ENCODE data around the gene NR1H2. TPM values are rescaled to one million over a fixed set of nuclear protein-coding genes. Genes with fewer than 3 reads are reported as not detected.

Gene NR1H2
- total RNA-seq, 4 donors from 2014 or later, result 45.3 to 115 (median 61.4) TPM

DNA sequence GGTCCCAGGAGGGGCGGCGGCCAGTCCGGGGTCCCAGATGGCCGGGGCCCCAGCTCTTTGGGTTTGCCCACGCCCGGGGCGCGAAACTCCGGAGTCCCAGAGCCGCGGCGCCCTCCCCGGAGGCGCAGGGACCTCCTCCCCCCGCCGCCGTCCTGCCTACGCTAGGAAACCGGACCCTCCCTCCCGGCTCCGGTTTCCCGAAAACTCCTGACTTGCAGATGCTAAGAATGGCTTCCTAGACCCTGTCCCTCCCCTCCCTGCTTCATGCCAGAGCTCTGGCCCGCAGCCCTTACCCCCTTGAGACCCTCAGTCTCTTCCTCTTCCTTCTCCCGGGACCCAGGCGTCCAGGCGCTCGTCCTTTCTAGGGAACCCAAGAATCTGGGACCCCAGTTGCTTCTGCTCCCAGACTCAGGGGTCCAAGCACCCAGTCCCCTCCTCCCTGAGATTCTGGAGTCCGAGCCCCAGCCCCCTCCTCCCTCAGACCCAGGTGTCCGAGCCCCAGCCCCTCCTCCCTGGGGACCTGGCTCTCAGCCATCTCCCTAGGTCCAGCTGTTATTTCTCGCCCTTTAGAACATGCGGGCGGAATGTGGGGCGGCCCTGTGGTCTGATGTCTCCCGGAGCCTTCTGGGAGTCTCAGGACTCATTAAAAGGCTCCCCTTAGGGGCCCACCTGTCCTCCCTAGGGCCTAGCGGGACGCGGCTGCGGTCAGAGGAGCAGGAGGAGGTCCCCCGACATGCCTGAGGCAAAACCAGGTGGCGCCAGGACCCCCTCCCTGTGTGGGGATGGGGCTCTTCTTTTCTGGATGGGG lies 56.2 kb downstream of the NR1H2 start, which contains the start of gene MYBPC2:
TSS of gene MYBPC2 (plus strand) at position 672 of the 808 bp plus-strand sequence. CDS start at position 734, 62 bp downstream.
- Histone ChIP-seq H3K4me1 (no peaks in the 10 kb centered on the region), H3K9me3 (no peaks in the 10 kb centered on the region), H3K4me3 (peak within 1 kb of the TSS; percentile 36 to 42), H3K36me3 (no peaks in the 10 kb centered on the region), H3K27ac (no peak within 1 kb of the TSS), H3K27me3 (peaks cover 0 to 7% of the 10 kb centered on the region in 2 donors)
- no peak for TF ChIP-seq POLR2A (IDR thresholded peaks at IDR 0.05)
- TF ChIP-seq, protein P1, sequence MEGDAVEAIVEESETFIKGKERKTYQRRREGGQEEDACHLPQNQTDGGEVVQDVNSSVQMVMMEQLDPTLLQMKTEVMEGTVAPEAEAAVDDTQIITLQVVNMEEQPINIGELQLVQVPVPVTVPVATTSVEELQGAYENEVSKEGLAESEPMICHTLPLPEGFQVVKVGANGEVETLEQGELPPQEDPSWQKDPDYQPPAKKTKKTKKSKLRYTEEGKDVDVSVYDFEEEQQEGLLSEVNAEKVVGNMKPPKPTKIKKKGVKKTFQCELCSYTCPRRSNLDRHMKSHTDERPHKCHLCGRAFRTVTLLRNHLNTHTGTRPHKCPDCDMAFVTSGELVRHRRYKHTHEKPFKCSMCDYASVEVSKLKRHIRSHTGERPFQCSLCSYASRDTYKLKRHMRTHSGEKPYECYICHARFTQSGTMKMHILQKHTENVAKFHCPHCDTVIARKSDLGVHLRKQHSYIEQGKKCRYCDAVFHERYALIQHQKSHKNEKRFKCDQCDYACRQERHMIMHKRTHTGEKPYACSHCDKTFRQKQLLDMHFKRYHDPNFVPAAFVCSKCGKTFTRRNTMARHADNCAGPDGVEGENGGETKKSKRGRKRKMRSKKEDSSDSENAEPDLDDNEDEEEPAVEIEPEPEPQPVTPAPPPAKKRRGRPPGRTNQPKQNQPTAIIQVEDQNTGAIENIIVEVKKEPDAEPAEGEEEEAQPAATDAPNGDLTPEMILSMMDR (IDR thresholded peaks at IDR 0.05), result no peak
- no peak for DNase-seq
- intact Hi-C loops (cut with DNase I; ENCODE audit: low total_unique reads), result no loop called here

Other genes with a start within 250 kb of the NR1H2 start
- gene IZUMO2, start 213.2 kb upstream of the NR1H2 start, total RNA-seq, result not detected
- gene MYH14, start 172.8 kb upstream of the NR1H2 start, total RNA-seq, result 10 to 100 TPM in 1 of 4 donors, 1 to 10 TPM in 2, under 1 TPM in 1; 0.77 to 22.1 (median 1.4) TPM
- gene KCNC3, start 47.1 kb upstream of the NR1H2 start, total RNA-seq, result 1 to 10 TPM in 1 of 4 donors, under 1 TPM in 2, not detected in 1; 0.26 to 2.4 (median 0.85) TPM
- 1 to 10 TPM in 2 of 4 donors, not detected in 2; 1.4 to 1.5 TPM for gene NAPSA, start 10.8 kb upstream of the NR1H2 start, total RNA-seq
- 10 to 100 TPM; 10.6 to 47.9 (median 24.0) TPM for gene POLD1, start 7.9 kb downstream of the NR1H2 start, total RNA-seq
- gene SPIB, start 42.5 kb downstream of the NR1H2 start, total RNA-seq, result 1 to 10 TPM in 1 of 4 donors, under 1 TPM in 1, not detected in 2; under 0.01 to 2.1 TPM
- under 1 TPM in 2 of 4 donors, not detected in 2; 0.24 to 0.28 TPM for gene MYBPC2, start 56.4 kb downstream of the NR1H2 start, total RNA-seq
- 100 to 1,000 TPM in 1 of 4 donors, 10 to 100 TPM in 3; 30.5 to 121 (median 45.8) TPM for gene EMC10, start 100.0 kb downstream of the NR1H2 start, total RNA-seq
- gene GARIN5A, start 100.4 kb downstream of the NR1H2 start, total RNA-seq, result 1 to 10 TPM in 2 of 4 donors, under 1 TPM in 1, not detected in 1; 0.62 to 5.4 (median 1.8) TPM
- gene JOSD2, start 134.7 kb downstream of the NR1H2 start, total RNA-seq, result 10 to 100 TPM in 1 of 4 donors, 1 to 10 TPM in 3; 1.8 to 22.8 (median 5.5) TPM
- not detected for gene ASPDH, start 137.5 kb downstream of the NR1H2 start, total RNA-seq
- gene LRRC4B, start 192.0 kb downstream of the NR1H2 start, total RNA-seq, result 10 to 100 TPM in 2 of 4 donors, 1 to 10 TPM in 2; 2.4 to 38.0 (median 13.2) TPM

All from uterus (tissue), 4 donors.